Hepatocyte (in vitro differentiated cells): ENCODE results near the gene CRADD. TPM values are rescaled to one million over a fixed set of nuclear protein-coding genes. Genes with fewer than 3 reads are reported as not detected.

Experiments used
- DNase-seq: peaks from one replicate; pipeline ENCODE4 v3.0.0-alpha.2; 2016; ENCODE audit warnings: low spot score
- H2AFZ ChIP-seq: fragments of 200-600 bp; sonication (generic); 2 replicates; pipeline ENCODE4 v1.6.0; 2016; ENCODE audit warnings: antibody characterized with exemption, mild to moderate bottlenecking
- H3K27ac ChIP-seq: fragments of 200-600 bp; sonication (generic); 2 replicates; pipeline ENCODE4 v1.5.1; 2016; ENCODE audit warnings: mild to moderate bottlenecking
- H3K27me3 ChIP-seq: fragments of 200-600 bp; sonication (generic); 2 replicates; pipeline ENCODE4 v1.6.1; 2016
- H3K36me3 ChIP-seq: fragments of 200-600 bp; sonication (generic); replicated peaks from 2 replicates; pipeline ENCODE4 v1.5.1; 2016; ENCODE audit warnings: low read depth; ENCODE audit not compliant: insufficient read depth
- H3K4me1 ChIP-seq: fragments of 200-600 bp; sonication (generic); 2 replicates; pipeline ENCODE4 v1.5.1; 2016; ENCODE audit warnings: mild to moderate bottlenecking, moderate library complexity; ENCODE audit not compliant: insufficient read depth
- H3K4me2 ChIP-seq: fragments of 200-600 bp; sonication (generic); 2 replicates; pipeline ENCODE4 v1.6.0; 2016
- H3K4me3 ChIP-seq: fragments of 200-600 bp; sonication (generic); 2 replicates; pipeline ENCODE4 v1.5.1; 2016; ENCODE audit warnings: mild to moderate bottlenecking
- H3K79me2 ChIP-seq: fragments of 200-600 bp; sonication (generic); 2 replicates; pipeline ENCODE4 v1.6.0; 2017; ENCODE audit warnings: mild to moderate bottlenecking
- H3K9me2 ChIP-seq: fragments of 200-600 bp; sonication (generic); replicated peaks from 2 replicates; pipeline ENCODE4 v1.6.0; 2017; ENCODE audit warnings: mild to moderate bottlenecking; ENCODE audit not compliant: insufficient read depth
- H3K9me3 ChIP-seq: fragments of 200-600 bp; sonication (generic); 2 replicates; pipeline ENCODE4 v1.5.1; 2016; ENCODE audit warnings: low read depth, mild to moderate bottlenecking
- H4K20me1 ChIP-seq: fragments of 200-600 bp; sonication (generic); 2 replicates; pipeline ENCODE4 v1.6.0; 2016; ENCODE audit warnings: mild to moderate bottlenecking; ENCODE audit not compliant: insufficient read depth, poor library complexity, severe bottlenecking
- EZH2 ChIP-seq: fragments of 200-600 bp; sonication (generic); IDR thresholded peaks from 2 replicates; pipeline ENCODE4 v1.6.1; 2016; ENCODE audit warnings: antibody characterized with exemption, mild to moderate bottlenecking, borderline replicate concordance
- EZH2phosphoT487 ChIP-seq: fragments of 200-600 bp; sonication (generic); IDR thresholded peaks from one replicate; pipeline ENCODE4 v1.6.1; 2018; ENCODE audit warnings: antibody characterized with exemption, mild to moderate bottlenecking, low read depth, moderate library complexity; ENCODE audit not compliant: unreplicated experiment, severe bottlenecking
- WGBS: methylation state at CpG from one replicate; pipeline ENCODE4 v1.1.6; 2016; ENCODE audit warnings: low lambda C conversion rate; ENCODE audit errors: missing lambda C conversion rate; 5-methylcytosine and 5-hydroxymethylcytosine counted together
- polyA plus RNA-seq: library from polyadenylated mRNA; unstranded; fragments of >200 nt; fragmentation: Nextera tagmentation; extraction: Ambion mirVana; gene quantifications from 2 replicates; pipeline ENCODE4 v1.2.1, GENCODE V29; 2016
- total RNA-seq: library from RNA; depleted of rRNA; stranded (reverse); fragments of >200 nt; gene quantifications from 2 replicates; pipeline ENCODE4 v1.2.3, GENCODE V29; 2014
- TF ChIP-seq, protein P1 (sequence below): fragments of 200-600 bp; sonication (generic); IDR thresholded peaks from 2 replicates; pipeline ENCODE4 v1.5.1; 2016; ENCODE audit warnings: antibody characterized with exemption, mild to moderate bottlenecking; ENCODE audit not compliant: poor library complexity

CRADD gene
- total and polyA plus RNA-seq, 2 experiments from 2014 or later: 19.5 to 27.3 TPM

DNA sequence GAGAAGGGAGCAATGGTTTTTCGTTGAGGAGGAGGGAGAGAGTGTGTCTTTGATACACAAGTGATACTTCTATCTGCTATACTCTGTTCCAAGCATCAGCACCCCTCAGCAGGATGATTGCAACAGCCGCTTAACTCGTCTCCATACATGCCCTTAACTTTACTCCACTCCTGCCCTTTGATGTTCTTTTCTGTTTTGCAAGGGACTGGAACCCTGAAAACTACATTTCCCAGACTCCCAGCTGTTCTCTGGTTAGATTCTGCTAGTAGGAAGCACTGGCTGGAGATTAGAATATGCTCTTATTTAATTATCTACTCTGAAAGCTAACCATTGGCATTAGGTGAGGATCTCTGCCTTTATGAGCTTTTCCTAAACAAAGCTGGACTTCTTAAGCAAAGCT is 23.5 kb upstream of the CRADD start:
- no peaks in the 10 kb centered on the region for H3K9me3 ChIP-seq
- no peak overlapping the region for H3K4me3 ChIP-seq
- H3K4me2 ChIP-seq: no peak overlapping the region
- no peak overlapping the region for H3K27ac ChIP-seq
- TF ChIP-seq, protein P1, sequence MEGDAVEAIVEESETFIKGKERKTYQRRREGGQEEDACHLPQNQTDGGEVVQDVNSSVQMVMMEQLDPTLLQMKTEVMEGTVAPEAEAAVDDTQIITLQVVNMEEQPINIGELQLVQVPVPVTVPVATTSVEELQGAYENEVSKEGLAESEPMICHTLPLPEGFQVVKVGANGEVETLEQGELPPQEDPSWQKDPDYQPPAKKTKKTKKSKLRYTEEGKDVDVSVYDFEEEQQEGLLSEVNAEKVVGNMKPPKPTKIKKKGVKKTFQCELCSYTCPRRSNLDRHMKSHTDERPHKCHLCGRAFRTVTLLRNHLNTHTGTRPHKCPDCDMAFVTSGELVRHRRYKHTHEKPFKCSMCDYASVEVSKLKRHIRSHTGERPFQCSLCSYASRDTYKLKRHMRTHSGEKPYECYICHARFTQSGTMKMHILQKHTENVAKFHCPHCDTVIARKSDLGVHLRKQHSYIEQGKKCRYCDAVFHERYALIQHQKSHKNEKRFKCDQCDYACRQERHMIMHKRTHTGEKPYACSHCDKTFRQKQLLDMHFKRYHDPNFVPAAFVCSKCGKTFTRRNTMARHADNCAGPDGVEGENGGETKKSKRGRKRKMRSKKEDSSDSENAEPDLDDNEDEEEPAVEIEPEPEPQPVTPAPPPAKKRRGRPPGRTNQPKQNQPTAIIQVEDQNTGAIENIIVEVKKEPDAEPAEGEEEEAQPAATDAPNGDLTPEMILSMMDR: no peak
- TF ChIP-seq EZH2phosphoT487 (no peak), EZH2 (no peak)
- H3K9me2 ChIP-seq: no peaks in the 10 kb centered on the region
- no peak for DNase-seq
- no peaks in the 10 kb centered on the region for H3K36me3 ChIP-seq
- WGBS: 68% methylated on average over 3 of the region's 3 CpGs
- no peaks in the 10 kb centered on the region for H3K4me1 ChIP-seq
- no peaks in the 10 kb centered on the region for H3K27me3 ChIP-seq
- H2AFZ ChIP-seq: no peak overlapping the region
- H4K20me1 ChIP-seq: no peaks in the 10 kb centered on the region
- H3K79me2 ChIP-seq: no peaks in the 10 kb centered on the region

DNA sequence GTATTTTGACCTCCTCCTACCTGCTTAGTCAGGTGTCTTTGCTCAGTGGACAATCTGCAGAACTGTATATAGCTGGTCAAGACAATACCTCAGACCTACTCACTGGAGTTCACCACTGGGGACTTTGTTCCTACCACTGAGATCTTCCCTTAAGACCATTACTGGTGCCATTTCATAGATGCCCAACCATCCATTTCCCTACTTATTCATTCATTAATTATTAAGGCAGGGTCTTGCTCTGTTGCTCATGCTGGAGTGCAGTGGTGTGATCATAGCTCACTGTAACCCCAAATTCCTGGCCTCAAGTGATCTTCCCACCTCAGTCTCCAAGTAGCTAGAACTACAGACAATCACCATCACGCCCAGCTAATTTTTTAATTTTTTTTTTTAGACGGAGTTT is 22.8 kb upstream of the CRADD start:
- 100% methylated on average over 2 of the region's 2 CpGs for WGBS
- no peak for DNase-seq
- TF ChIP-seq, protein P1: no peak
- no peak for TF ChIP-seq EZH2
- TF ChIP-seq EZH2phosphoT487: no peak
- Histone ChIP-seq H3K4me1 (no peaks in the 10 kb centered on the region), H3K9me2 (no peaks in the 10 kb centered on the region), H3K4me3 (no peak overlapping the region), H3K36me3 (no peaks in the 10 kb centered on the region), H3K27me3 (no peaks in the 10 kb centered on the region), H3K9me3 (no peaks in the 10 kb centered on the region), H3K27ac (no peak overlapping the region), H3K4me2 (no peak overlapping the region), H3K79me2 (no peaks in the 10 kb centered on the region), H4K20me1 (no peaks in the 10 kb centered on the region), H2AFZ (no peak overlapping the region)

DNA sequence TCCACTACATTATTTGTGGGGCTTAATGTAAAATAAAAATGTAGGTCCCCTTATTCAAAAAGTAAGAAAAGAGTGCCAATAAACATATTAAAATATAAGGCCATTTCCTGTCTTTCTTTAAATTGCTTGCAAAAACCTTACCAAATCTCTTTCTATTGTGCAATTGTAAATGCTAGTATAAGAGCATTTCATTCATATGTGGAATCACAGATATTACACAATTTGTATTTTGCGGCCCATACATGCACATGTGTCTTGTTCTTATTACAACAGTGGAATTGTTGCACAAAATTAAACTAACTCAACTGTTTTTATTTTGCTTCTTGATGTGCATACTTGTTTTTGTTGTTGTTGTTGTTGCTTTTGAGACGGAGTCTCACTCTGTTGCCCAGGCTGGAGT is 20.1 kb upstream of the CRADD start:
- TF ChIP-seq EZH2phosphoT487 (no peak), EZH2 (no peak)
- TF ChIP-seq, protein P1: no peak
- no peak for DNase-seq
- H3K4me1 ChIP-seq: no peaks in the 10 kb centered on the region
- H3K79me2 ChIP-seq: no peaks in the 10 kb centered on the region
- no peak overlapping the region for H3K4me2 ChIP-seq
- no peaks in the 10 kb centered on the region for H3K27me3 ChIP-seq
- H3K36me3 ChIP-seq: no peaks in the 10 kb centered on the region
- H3K9me2 ChIP-seq: no peaks in the 10 kb centered on the region
- H3K4me3 ChIP-seq: no peak overlapping the region
- H3K9me3 ChIP-seq: no peaks in the 10 kb centered on the region
- H3K27ac ChIP-seq: no peak overlapping the region
- H4K20me1 ChIP-seq: no peaks in the 10 kb centered on the region
- no peak overlapping the region for H2AFZ ChIP-seq
- 94% methylated on average over 2 of the region's 2 CpGs for WGBS

DNA sequence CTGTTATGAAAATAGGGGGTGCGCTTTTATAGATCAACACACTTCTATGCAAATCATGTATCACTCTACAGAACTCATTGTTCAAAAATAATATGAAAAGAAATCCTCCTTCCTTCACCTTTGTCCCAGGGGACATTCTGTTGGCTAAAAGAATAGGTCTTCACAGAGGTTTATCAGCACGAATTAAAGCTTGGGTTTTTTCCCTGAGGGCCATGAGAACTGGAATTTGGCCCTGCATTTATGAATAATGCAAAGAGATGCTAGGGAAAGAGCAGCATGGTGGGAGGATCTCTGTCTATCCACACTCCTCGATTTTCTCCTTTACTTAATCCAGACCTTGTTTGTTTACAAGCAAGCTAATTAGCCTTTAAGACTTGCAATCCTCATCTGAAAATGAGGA is 16.2 kb upstream of the CRADD start:
- H3K4me3 ChIP-seq: no peak overlapping the region
- H3K27me3 ChIP-seq: no peaks in the 10 kb centered on the region
- 51% methylated on average over 3 of the region's 3 CpGs for WGBS
- no peaks in the 10 kb centered on the region for H3K9me3 ChIP-seq
- no peak for TF ChIP-seq EZH2
- TF ChIP-seq, protein P1: no peak
- TF ChIP-seq EZH2phosphoT487: no peak
- no peaks in the 10 kb centered on the region for H3K79me2 ChIP-seq
- H3K9me2 ChIP-seq: no peaks in the 10 kb centered on the region
- H3K27ac ChIP-seq: no peak overlapping the region
- H4K20me1 ChIP-seq: no peaks in the 10 kb centered on the region
- no peak for DNase-seq
- no peaks in the 10 kb centered on the region for H3K36me3 ChIP-seq
- no peak overlapping the region for H2AFZ ChIP-seq
- H3K4me2 ChIP-seq: no peak overlapping the region
- no peaks in the 10 kb centered on the region for H3K4me1 ChIP-seq
